Measurements from ENCODE around the gene ZNF502. TPM values are rescaled to one million over a fixed set of nuclear protein-coding genes. Genes with fewer than 3 reads are reported as not detected.
A peak's percentile ranks its signal among the peaks of the same experiment; 100 is the strongest.

ZNF502 gene
- total and polyA plus RNA-seq, 2 of the 13 experiments (the other 11 are each of a cell fraction or from before 2014, with no cell fraction given) = not detected

- TF ChIP-seq, protein P1, sequence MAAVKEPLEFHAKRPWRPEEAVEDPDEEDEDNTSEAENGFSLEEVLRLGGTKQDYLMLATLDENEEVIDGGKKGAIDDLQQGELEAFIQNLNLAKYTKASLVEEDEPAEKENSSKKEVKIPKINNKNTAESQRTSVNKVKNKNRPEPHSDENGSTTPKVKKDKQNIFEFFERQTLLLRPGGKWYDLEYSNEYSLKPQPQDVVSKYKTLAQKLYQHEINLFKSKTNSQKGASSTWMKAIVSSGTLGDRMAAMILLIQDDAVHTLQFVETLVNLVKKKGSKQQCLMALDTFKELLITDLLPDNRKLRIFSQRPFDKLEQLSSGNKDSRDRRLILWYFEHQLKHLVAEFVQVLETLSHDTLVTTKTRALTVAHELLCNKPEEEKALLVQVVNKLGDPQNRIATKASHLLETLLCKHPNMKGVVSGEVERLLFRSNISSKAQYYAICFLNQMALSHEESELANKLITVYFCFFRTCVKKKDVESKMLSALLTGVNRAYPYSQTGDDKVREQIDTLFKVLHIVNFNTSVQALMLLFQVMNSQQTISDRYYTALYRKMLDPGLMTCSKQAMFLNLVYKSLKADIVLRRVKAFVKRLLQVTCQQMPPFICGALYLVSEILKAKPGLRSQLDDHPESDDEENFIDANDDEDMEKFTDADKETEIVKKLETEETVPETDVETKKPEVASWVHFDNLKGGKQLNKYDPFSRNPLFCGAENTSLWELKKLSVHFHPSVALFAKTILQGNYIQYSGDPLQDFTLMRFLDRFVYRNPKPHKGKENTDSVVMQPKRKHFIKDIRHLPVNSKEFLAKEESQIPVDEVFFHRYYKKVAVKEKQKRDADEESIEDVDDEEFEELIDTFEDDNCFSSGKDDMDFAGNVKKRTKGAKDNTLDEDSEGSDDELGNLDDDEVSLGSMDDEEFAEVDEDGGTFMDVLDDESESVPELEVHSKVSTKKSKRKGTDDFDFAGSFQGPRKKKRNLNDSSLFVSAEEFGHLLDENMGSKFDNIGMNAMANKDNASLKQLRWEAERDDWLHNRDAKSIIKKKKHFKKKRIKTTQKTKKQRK (IDR thresholded peaks at IDR 0.05; ENCODE audit: low read length) = no peak
- TF ChIP-seq, protein P2, sequence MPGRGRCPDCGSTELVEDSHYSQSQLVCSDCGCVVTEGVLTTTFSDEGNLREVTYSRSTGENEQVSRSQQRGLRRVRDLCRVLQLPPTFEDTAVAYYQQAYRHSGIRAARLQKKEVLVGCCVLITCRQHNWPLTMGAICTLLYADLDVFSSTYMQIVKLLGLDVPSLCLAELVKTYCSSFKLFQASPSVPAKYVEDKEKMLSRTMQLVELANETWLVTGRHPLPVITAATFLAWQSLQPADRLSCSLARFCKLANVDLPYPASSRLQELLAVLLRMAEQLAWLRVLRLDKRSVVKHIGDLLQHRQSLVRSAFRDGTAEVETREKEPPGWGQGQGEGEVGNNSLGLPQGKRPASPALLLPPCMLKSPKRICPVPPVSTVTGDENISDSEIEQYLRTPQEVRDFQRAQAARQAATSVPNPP (CRISPR knock-in tag; IDR thresholded peaks at IDR 0.05) = 0 out of 2 replicates have a peak, but pooled peaks have one; percentile 80
- TF ChIP-seq USF2 (IDR thresholded peaks at IDR 0.05; ENCODE audit: low read depth, low read length) = no peak
- TF ChIP-seq USF2 (CRISPR knock-in tag; IDR thresholded peaks at IDR 0.05; ENCODE audit: borderline replicate concordance) = no peak; the same call in 1 of the 2 replicates
- peak; percentile 82 for TF ChIP-seq ZNF564 (CRISPR knock-in tag; IDR thresholded peaks at IDR 0.05)
- TF ChIP-seq ZNF878 (CRISPR knock-in tag; IDR thresholded peaks at IDR 0.05) = peak; percentile 98
- peak; percentile 79; the same call in 1 of the 2 replicates for TF ChIP-seq ZSCAN31 (CRISPR knock-in tag; IDR thresholded peaks at IDR 0.05; ENCODE audit: low read depth)
- peak; percentile 87 for TF ChIP-seq ZNF430 (CRISPR knock-in tag; IDR thresholded peaks at IDR 0.05)
- peak; percentile 86; the same call in 1 of the 2 replicates for TF ChIP-seq ZNF766 (CRISPR knock-in tag; IDR thresholded peaks at IDR 0.05; ENCODE audit: borderline replicate concordance)
- TF ChIP-seq ISL2 (CRISPR knock-in tag; IDR thresholded peaks at IDR 0.05) = peak; percentile 66
- no peak for TF ChIP-seq NR2F1 (CRISPR knock-in tag; IDR thresholded peaks at IDR 0.05)
- no peak for TF ChIP-seq SYNCRIP (IDR thresholded peaks at IDR 0.05; ENCODE audit: insufficient read depth, low read depth, low read length)
- peak; percentile 49; the same call in 1 of the 2 replicates for TF ChIP-seq ZNF790 (CRISPR knock-in tag; IDR thresholded peaks at IDR 0.05; ENCODE audit: borderline replicate concordance)
- no peak; the same call in 1 of the 2 replicates for TF ChIP-seq SP140L (CRISPR knock-in tag; IDR thresholded peaks at IDR 0.05; ENCODE audit: borderline replicate concordance)
- peak; percentile 71; the same call in 1 of the 2 replicates for TF ChIP-seq ZNF747 (CRISPR knock-in tag; IDR thresholded peaks at IDR 0.05; ENCODE audit: borderline replicate concordance)
- peak; percentile 55; the same call in 1 of the 2 replicates for TF ChIP-seq NFKBIZ (CRISPR knock-in tag; IDR thresholded peaks at IDR 0.05)
- no peak for TF ChIP-seq ATM (IDR thresholded peaks at IDR 0.05; ENCODE audit: borderline replicate concordance)
- 0 out of 2 replicates have a peak, but pooled peaks have one; percentile 17 for TF ChIP-seq DZIP1 (CRISPR knock-in tag; IDR thresholded peaks at IDR 0.05)
These were observed 49.1 kb downstream of the ZNF502 start, which contains the start of the genes KIAA1143 and KIF15 (continued) for GRCh38 chr3:44761424-44762169.

Data from HepG2 (cell line).